PC-9 (cell line): Measurements from ENCODE around the gene CFAP65. TPM values are rescaled to one million over a fixed set of nuclear protein-coding genes. Genes with fewer than 3 reads are reported as not detected.

ENCODE experiments used
- BruUV-seq: library from RNA; stranded (reverse); fragments of 400-500 nt; replicated peaks from 2 replicates; lab custom pipeline; 2021; lab: Mats Ljungman, UMichigan
- CTCF ChIA-PET: fragments of 300-600 bp; sonication (Branson Sonifier 250); formaldehyde crosslinking; loops from one replicate; lab custom pipeline; 2022; ENCODE audit warnings: antibody characterized with exemption; lab: Charles Lee
- POLR2A ChIA-PET: fragments of 300-600 bp; sonication (Branson Sonifier 250); formaldehyde crosslinking; loops from one replicate; lab custom pipeline; 2022; ENCODE audit warnings: antibody characterized with exemption; ENCODE audit not compliant: unreplicated experiment; lab: Charles Lee
- DNase-seq, 2 experiments: peaks; one replicate each; pipeline versions ENCODE4 v3.0.0 to v3.0.0-alpha.2; 2015 to 2022; ENCODE audit warnings: mixed read lengths in 1 of 2
- H2AFZ ChIP-seq: fragments of 200-600 bp; sonication (generic); 2 replicates; pipeline ENCODE4 v1.8.1; 2017; ENCODE audit warnings: antibody characterized with exemption
- H3F3A ChIP-seq: fragments of 200-600 bp; sonication (generic); 2 replicates; pipeline ENCODE4 v1.8.1; 2017; ENCODE audit warnings: antibody characterized with exemption, mild to moderate bottlenecking, low read depth; ENCODE audit not compliant: insufficient read depth
- H3K27ac ChIP-seq: fragments of 200-600 bp; sonication (generic); 2 replicates; pipeline ENCODE4 v1.6.1; 2016; ENCODE audit warnings: mixed run types
- H3K27me3 ChIP-seq: fragments of 200-600 bp; sonication (generic); 2 replicates; pipeline ENCODE4 v1.6.1; 2016; ENCODE audit warnings: low read depth, mixed run types; ENCODE audit not compliant: insufficient read depth
- H3K36me3 ChIP-seq: fragments of 200-600 bp; sonication (generic); 2 replicates; pipeline ENCODE4 v1.6.1; 2016; ENCODE audit warnings: low read depth, mixed run types
- H3K4me1 ChIP-seq: fragments of 200-600 bp; sonication (generic); replicated peaks from 2 replicates; pipeline ENCODE4 v1.6.1; 2016; ENCODE audit warnings: mixed run types; ENCODE audit not compliant: insufficient read depth
- H3K4me2 ChIP-seq: fragments of 200-600 bp; sonication (generic); 2 replicates; pipeline ENCODE4 v1.6.1; 2017; ENCODE audit warnings: mixed run types
- H3K4me3 ChIP-seq: fragments of 200-600 bp; sonication (generic); 2 replicates; pipeline ENCODE4 v1.6.1; 2016; ENCODE audit warnings: mixed run types
- H3K79me2 ChIP-seq: fragments of 200-600 bp; sonication (generic); 2 replicates; pipeline ENCODE4 v1.6.1; 2017; ENCODE audit warnings: low read depth, mixed run types
- H3K9me2 ChIP-seq: fragments of 200-600 bp; sonication (generic); 2 replicates; pipeline ENCODE4 v1.8.1; 2017; ENCODE audit warnings: mild to moderate bottlenecking; ENCODE audit not compliant: insufficient read depth
- H3K9me3 ChIP-seq: fragments of 200-600 bp; sonication (generic); 2 replicates; pipeline ENCODE4 v1.8.1; 2016; ENCODE audit warnings: low read depth; ENCODE audit not compliant: insufficient read depth
- H4K20me1 ChIP-seq: fragments of 200-600 bp; sonication (generic); 2 replicates; pipeline ENCODE4 v1.8.1; 2017; ENCODE audit not compliant: insufficient read depth
- EZH2 ChIP-seq: fragments of 200-600 bp; sonication (generic); IDR thresholded peaks from 2 replicates; pipeline ENCODE4 v1.8.0; 2017; ENCODE audit warnings: antibody characterized with exemption, low read depth
- intact Hi-C: fragments of 100-400 bp; cut with micrococcal nuclease; formaldehyde crosslinking; loops from one replicate; pipeline ENCODE4 v1.10.0; 2022; ENCODE audit not compliant: unreplicated experiment
- total RNA-seq: library from RNA; stranded (reverse); gene quantifications from 2 replicates; pipeline ENCODE4 v1.2.3, GENCODE V29; 2021
- TF ChIP-seq, protein P1 (sequence below): fragments of 200-600 bp; sonication (generic); conservative IDR thresholded peaks from 2 replicates; pipeline ENCODE4 v1.6.1; 2017; ENCODE audit warnings: mixed run types, antibody characterized with exemption, mild to moderate bottlenecking, moderate library complexity

The CFAP65 gene
- total RNA-seq, 1 experiment from 2014 or later = not detected

DNA sequence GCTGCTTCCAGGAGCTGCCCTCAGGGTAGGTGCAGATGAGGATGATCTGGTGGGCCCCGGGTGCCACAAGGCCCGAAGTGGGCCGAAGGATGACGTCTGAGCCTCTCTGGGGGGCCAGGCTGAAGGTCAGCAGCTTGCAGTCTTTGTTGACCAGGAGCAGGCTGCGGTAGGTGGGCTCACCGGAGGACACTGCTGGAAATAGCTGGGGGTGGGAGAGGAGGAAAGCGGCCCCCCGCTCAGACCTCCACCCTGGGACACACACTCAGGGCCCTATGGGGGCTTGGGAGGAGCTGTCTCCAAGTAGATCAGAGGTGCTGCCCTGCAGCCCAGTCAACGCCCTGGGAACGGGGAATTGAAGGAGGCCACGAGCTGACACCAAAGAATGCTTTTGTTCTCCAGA, 17.3 kb downstream of the CFAP65 start:
- intact Hi-C loops = no loop called here
- ChIA-PET POLR2A (no interaction called here), CTCF (no interaction called here)
- Histone ChIP-seq H3K4me3 (no peak overlapping the region), H3K9me2 (no peaks in the 10 kb centered on the region), H3K4me2 (no peak overlapping the region), H2AFZ (no peak overlapping the region), H3F3A (no peaks in the 10 kb centered on the region), H3K4me1 (no peaks in the 10 kb centered on the region), H3K27ac (no peak overlapping the region), H3K79me2 (no peaks in the 10 kb centered on the region), H4K20me1 (no peaks in the 10 kb centered on the region), H3K9me3 (no peaks in the 10 kb centered on the region), H3K27me3 (peaks cover 51% of the 10 kb centered on the region), H3K36me3 (no peaks in the 10 kb centered on the region)
- TF ChIP-seq, protein P1, sequence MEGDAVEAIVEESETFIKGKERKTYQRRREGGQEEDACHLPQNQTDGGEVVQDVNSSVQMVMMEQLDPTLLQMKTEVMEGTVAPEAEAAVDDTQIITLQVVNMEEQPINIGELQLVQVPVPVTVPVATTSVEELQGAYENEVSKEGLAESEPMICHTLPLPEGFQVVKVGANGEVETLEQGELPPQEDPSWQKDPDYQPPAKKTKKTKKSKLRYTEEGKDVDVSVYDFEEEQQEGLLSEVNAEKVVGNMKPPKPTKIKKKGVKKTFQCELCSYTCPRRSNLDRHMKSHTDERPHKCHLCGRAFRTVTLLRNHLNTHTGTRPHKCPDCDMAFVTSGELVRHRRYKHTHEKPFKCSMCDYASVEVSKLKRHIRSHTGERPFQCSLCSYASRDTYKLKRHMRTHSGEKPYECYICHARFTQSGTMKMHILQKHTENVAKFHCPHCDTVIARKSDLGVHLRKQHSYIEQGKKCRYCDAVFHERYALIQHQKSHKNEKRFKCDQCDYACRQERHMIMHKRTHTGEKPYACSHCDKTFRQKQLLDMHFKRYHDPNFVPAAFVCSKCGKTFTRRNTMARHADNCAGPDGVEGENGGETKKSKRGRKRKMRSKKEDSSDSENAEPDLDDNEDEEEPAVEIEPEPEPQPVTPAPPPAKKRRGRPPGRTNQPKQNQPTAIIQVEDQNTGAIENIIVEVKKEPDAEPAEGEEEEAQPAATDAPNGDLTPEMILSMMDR = no peak
- no TSS peak for BruUV-seq
- no peak for DNase-seq

DNA sequence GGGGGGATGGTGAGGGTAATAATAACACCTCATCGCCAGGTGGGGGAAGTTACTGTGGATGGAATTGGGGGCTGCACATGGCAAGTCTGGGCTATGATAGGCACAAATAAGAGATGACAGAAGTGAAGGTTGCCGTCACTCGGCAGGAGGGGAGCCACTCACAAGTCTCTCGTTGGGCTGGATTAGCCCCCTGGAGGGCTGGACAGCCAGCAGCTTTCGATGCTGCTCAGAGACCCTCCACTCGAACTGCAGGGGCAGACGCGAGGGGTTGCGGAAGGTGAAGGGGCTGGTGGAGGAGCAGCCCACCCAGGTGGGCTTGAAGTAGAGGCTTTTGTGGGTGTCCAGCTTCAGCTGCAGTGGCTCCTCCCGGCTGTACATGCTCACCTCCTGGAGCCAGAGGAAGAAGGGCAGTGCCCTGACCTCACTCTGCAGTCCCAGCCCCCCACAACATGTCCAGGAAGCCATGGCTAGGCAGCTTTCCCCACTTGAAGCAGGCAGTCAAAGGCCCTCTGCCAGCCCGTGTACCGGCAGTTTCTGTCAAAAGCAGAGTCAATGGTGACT, 18.2 kb downstream of the CFAP65 start:
- H3K4me3 ChIP-seq = no peak overlapping the region
- ChIA-PET CTCF (no interaction called here), POLR2A (no interaction called here)
- H4K20me1 ChIP-seq = no peaks in the 10 kb centered on the region
- intact Hi-C loops = no loop called here
- H3K4me2 ChIP-seq = no peak overlapping the region
- H3K9me2 ChIP-seq = no peaks in the 10 kb centered on the region
- peaks cover 60% of the 10 kb centered on the region for H3K27me3 ChIP-seq
- TF ChIP-seq, protein P1 = no peak
- no peak for TF ChIP-seq EZH2
- H3K79me2 ChIP-seq = no peaks in the 10 kb centered on the region
- H3K4me1 ChIP-seq = no peaks in the 10 kb centered on the region
- no TSS peak for BruUV-seq
- H3K27ac ChIP-seq = no peak overlapping the region
- no peaks in the 10 kb centered on the region for H3K9me3 ChIP-seq
- H3F3A ChIP-seq = no peaks in the 10 kb centered on the region
- no peaks in the 10 kb centered on the region for H3K36me3 ChIP-seq
- no peak overlapping the region for H2AFZ ChIP-seq
- no peak for DNase-seq

DNA sequence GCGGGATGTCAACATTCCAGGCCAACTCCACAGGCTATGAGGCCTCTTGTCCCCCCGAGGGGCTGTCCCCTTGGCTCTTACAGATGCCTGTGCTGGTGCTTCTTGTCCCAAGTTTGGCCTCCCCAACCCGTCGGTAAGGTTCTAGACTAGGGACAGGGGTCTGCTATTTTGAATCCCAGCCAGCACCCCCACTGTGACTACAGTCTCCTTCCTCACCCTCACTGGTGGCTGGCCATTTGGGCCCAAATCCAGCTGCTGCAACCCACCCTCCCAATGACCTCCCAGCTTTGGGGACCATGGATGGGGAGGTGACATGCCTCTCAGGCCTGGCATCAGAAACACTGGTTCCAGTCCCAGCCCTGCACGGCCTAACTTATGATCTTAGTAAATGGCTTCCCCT, 18.7 kb downstream of the CFAP65 start:
- intact Hi-C loops = no loop called here
- CTCF ChIA-PET = no interaction called here

More for the DNA sequence above, 18.7 kb downstream of the CFAP65 start:
- Histone ChIP-seq H3K9me2 (no peaks in the 10 kb centered on the region), H3K9me3 (no peaks in the 10 kb centered on the region), H3K27me3 (peaks cover 64% of the 10 kb centered on the region), H3F3A (no peaks in the 10 kb centered on the region), H4K20me1 (no peaks in the 10 kb centered on the region), H3K4me2 (no peak overlapping the region), H2AFZ (no peak overlapping the region), H3K36me3 (no peaks in the 10 kb centered on the region), H3K27ac (no peak overlapping the region), H3K79me2 (no peaks in the 10 kb centered on the region), H3K4me1 (no peaks in the 10 kb centered on the region), H3K4me3 (no peak overlapping the region)
- no TSS peak for BruUV-seq
- POLR2A ChIA-PET = no interaction called here
- TF ChIP-seq, protein P1 = no peak
- TF ChIP-seq EZH2 = no peak
- no peak for DNase-seq
